Measurements from ENCODE around the gene SHROOM3.

- no peak for TF ChIP-seq CTCF (IDR thresholded peaks at IDR 0.05)
- no peak for TF ChIP-seq ZFX (IDR thresholded peaks at IDR 0.05; ENCODE audit: borderline replicate concordance)
Observed at GRCh38 chr4:76783836-76784235, 348.8 kb downstream of the SHROOM3 start.
